ENCODE results near the gene VEGFA.

VEGFA gene

DNA sequence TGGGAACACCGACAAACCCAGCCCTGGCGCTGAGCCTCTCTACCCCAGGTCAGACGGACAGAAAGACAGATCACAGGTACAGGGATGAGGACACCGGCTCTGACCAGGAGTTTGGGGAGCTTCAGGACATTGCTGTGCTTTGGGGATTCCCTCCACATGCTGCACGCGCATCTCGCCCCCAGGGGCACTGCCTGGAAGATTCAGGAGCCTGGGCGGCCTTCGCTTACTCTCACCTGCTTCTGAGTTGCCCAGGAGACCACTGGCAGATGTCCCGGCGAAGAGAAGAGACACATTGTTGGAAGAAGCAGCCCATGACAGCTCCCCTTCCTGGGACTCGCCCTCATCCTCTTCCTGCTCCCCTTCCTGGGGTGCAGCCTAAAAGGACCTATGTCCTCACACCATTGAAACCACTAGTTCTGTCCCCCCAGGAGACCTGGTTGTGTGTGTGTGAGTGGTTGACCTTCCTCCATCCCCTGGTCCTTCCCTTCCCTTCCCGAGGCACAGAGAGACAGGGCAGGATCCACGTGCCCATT, 15.3 kb downstream of the VEGFA start:
- DNase-seq (ENCODE audit: low read depth) = no peak

DNA sequence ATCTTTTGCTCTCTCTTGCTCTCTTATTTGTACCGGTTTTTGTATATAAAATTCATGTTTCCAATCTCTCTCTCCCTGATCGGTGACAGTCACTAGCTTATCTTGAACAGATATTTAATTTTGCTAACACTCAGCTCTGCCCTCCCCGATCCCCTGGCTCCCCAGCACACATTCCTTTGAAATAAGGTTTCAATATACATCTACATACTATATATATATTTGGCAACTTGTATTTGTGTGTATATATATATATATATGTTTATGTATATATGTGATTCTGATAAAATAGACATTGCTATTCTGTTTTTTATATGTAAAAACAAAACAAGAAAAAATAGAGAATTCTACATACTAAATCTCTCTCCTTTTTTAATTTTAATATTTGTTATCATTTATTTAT, 15.9 kb downstream of the VEGFA start:
- no peak for DNase-seq (ENCODE audit: low read depth)

DNA sequence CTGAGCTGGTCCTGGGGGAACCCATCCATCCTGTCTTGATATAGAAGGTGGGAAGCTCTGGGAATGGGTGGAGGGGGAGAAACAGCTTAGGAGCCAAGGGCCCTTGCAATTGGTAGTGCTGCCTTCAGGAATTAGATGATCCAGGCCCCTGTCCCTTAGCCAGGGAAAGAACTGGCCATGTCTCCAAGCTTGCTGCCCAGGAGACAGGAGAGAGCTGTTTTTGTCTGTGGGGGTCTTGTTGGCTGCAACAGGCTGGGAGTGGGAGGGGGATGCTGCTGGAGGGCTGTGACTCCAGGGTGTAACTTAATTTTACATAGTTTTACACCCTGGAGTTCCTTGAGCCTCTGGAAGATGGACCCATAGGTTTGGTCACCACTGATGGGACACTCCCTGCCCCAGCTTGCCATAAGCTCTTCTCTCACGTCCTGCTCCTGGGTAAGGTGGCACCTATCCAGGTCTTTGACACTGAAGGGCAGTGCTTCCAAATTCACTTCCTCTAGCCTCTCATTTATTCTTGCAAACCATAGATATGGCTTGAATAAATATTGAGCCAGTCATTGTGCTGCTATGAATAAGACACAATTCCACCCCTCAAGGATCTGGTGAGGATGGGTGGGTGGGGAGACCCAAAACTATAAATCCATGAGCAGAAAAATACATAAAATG, 16.8 kb downstream of the VEGFA start:
- no peak for DNase-seq (ENCODE audit: low read depth)

DNA sequence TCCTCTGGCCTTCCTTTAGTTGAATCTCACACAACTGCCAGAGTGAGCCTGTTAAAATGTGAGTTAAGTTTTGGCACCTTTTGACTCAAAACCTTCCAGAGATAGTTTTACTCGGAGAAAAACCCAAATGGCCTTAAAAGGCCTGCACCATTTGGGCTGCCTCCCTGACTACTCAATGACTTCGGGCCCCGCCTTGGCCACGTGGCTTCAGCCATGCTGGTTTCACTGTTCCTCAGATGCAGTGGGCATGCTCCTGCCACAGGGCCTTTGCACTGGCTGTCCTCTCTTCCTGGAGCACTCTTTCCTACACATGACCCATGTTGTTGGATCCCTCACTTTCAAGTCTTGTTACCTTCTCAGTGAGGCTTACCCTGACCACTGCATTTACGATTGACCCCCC, 18.3 kb downstream of the VEGFA start:
- DNase-seq (ENCODE audit: low read depth) = no peak

DNA sequence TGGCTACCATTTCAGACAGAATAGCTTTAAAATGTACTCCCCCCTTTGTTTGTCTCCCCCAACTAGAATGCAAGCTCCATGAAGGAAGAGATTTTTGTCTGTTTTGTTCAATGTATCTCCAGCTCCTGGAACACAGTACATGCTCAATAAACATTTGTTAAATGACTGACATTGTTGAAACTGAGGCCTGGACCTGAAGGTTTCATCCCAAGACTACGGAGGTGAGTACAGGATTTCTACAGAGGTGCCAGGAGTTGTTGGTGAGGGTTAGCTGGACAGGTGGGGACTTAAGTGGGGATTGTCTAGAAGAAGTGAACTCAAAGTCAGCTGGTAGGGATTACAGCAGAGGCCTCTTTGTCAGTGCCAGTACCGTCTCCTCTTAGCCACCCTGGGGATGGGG, 19.4 kb downstream of the VEGFA start:
- DNase-seq (ENCODE audit: low read depth) = no peak

DNA sequence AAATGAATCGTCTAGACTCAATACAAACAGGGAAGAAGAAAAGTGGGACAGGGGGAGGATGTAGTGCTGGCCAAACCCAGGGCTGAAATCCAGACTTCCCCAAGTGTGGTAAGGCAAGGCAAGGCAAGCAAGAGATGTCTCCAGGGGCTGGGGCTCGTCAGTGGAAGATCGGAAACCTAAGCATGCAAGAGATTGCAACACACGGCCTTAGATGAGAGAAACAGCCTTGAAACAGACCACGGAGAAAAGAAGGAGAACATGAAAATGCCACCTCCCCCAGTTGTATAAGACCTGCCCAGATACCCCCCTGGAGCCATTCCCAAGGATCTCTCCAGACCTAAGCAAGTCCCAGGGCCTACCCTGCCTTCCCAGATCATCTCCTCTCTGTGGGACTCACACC, 20.0 kb downstream of the VEGFA start:
- no peak for DNase-seq (ENCODE audit: low read depth)

DNA sequence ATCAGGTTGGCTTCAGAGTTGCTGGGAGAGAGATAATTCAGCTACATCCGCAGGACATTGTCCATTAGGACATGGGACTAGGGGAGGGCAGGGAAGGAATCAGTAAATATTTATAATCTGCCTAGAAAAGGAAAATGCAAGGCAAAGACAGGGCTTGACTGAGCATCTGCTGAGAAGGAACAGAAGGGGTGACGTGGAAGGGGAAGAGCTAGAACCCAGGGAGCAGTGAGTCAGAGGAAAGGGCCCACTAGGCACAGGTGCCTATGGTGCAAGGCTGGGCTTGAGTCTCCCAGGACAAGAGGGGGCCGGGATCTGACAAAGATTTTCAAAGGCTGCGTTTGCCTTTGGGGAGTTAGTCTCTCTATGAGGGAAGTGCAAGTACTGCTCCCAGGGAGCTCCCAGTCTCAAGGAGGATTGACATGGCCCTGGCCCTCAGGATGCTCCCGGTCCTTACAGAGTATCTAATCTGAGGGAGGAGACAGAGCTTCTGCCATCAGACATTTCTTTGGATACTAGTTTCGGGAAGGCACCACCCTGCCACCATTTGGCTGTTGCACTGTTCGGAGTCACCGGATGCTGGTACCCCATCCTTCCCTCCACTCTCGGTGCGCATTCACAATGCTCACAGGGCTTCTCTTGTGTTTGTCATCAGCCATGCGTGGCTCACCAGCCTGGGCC, 21.9 kb downstream of the VEGFA start:
- DNase-seq (ENCODE audit: low read depth) = no peak

DNA sequence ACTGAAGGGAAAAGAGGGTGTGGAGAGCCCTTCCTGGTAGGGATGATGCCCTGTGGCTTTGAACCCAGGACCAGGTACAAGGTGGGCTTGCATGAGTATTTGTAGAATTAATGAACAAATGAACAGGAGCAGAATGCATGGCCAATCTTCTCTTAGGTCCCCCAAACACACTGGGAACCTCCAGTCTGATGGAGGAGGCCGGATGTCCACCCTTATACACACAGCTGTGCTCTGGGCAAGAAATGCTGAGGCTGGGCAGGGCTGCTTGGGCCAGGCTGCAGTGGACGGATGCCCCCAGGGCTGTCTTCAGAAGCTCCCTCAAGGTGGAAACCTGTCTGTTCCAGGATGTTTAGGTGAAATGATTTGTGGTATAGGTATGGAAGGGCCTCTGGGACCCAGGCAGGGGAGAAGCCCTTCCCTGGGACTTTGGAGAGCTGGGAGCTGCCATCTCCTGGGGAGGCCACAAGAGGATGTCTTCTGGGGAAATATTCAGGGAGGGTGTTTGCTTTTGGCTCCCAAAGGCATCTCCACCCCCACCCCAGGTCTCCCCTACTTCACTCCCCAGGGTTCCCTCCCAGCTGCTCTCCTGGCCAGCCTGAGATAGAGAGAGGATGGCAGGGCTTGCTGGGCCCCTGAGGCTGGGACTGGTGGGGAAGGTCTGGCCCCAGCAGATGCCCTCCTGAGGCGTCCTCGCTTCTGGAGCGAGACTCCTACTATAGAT, 23.3 kb downstream of the VEGFA start:
- DNase-seq (ENCODE audit: low read depth) = no peak

DNA sequence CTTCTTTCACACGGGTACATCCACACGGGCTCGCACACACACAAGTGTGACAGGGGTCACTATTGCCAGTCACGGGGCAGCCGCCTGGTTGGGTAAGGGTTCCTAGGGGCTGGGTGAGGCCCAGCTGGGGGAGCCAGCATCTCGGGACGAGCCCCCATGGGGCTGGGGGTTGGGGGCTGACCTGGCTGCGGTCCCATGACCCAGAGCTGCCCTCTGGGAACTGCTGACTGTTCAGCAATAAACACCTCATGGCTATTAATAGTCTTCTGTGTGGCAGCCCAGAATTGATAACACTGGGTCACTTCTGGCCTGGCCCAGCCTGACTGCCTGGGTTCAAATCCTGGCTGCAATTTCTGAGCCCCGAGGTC, 23.8 kb downstream of the VEGFA start:
- DNase-seq (ENCODE audit: low read depth) = no peak

DNA sequence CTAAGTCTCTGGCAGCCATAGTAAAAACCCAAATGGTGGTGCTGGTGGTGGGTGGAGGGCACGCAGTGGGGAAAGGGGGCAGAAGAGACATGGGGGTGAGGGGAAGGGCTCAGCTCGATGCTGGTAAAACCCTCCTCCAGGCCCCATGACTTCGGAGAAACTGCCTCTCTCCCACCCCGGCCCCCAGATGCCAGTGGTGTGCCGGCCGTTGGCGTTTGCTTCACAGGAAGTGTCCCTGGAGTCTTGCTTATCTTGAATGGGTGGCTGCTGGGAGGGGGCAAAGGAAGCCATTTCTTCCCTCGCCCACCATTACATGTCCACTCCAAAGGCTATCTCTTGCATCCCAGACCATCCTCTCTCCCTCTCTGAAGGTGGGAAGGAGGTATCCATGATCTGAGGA, 25.4 kb downstream of the VEGFA start:
- DNase-seq (ENCODE audit: low read depth) = no peak

DNA sequence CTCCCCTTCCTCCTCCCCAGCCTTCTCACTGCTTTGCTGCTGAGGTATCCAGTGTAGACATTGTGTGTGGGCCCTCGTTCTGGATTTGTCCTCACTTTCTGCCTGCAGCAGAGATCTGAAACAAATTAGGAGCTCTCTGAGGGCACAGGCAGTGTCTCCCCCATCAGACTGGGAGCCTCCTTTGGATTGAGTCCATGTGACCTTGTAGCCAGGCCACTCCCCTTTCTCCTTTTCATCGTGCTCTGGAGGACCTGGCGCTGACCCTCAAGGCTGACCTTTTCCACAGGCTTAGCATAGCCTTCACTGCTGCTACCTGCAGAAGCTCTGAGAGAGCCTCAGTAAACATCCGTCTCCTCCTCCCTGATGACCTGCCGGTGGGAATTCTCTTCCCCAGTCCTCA, 26.2 kb downstream of the VEGFA start:
- DNase-seq (ENCODE audit: low read depth) = no peak

DNA sequence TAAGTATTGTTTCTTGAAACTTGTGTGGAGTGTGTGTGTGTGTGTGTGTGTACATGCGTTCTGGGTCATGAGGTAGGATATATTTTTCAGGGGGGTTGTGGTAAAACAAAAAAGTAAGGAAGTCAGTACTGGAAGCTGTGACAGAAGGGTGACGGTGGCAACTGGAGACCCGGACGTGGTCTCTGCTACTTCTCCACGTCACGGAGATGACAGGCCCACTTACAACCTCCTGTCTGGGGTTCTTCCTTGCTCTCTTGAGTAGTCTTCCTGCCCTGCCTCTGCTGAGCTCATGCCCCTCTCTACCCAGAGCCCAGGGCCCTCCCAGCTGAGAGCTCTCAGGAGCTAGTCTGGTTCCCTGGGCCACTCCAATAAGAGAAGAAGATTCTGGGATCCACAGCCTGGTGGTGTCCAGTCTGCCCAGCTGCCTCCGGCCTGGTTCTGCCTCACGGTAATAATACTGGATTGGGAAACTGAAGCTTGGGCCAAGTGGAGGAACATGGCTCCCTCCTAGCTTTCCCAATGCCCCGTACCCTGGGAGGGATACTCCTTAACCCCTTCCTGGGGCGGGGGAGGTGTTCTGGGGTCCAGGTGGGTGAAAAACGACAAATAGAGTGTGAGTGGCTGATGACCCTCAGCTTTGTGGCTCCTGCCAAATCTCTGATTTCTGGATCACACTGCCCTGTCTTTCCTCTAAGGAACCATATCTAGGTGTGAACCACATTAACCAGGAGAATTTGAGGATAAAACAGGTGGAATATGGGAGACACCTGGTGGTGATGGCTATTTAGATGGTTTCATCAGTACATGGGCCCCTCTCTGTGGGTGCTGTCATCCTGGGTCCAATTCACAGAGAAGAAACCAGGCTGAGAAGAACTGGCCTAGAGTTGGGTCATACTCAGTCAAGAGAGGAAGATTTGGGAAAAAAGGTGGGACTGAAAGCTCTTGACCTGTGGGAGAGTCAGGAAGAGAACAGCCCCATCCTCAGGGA, 27.2 kb downstream of the VEGFA start:
- no peak for DNase-seq (ENCODE audit: low read depth)

DNA sequence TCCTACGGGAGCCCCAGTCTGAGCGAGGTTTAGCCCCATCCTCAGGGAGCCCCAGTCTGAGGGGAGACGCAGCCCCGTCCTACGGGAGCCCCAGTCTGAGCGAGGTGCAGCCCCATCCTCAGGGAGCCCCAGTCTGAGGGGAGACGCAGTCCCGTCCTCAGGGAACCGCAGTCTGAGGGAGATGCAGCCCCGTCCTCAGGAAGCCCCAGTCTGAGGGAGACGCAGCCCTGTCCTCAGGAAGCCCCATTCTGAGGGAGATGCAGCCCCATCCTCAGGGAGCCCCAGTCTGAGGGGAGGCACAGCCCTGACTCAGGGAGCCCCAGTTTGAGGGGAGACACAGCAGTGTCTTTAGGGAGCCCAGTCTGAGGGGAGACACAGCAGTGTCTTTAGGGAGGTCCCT, 27.9 kb downstream of the VEGFA start:
- no peak for DNase-seq (ENCODE audit: low read depth)

DNA sequence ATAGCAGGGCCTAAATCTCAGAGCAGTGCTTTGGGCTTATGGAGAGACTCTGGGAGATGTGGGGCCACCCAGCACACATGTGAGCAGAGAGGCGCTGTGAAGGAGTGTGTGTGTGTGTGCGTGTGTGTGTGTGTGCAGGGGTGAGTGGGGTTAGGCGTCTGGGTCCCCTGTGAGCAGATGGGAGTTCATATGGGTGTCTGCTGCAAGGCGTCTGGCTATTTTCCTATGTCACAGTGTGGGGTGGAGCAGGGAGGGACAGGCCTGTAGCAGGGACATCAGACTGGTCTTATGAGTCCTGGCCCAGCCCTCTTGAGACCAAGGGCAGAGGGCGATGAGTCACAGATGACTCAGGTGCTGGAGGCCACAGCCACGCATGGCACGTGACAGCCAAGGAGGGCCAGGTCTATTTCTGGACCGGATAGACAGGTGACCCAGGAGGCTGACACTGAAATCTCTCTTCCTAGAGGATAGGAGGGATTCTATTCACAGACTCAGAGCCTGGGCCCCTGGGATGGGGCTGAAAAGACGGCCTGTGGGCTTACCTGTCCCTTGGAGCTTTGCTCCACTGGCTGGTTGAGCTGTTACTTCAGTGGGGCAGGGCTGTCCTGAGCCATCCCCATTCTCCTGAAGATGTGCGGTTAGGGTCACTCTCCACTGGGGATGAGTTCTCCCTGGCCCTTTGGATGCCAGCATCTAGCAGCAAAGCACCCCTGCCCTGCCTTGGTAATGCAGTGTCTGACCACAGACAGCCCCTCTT, 28.9 kb downstream of the VEGFA start:
- DNase-seq (ENCODE audit: low read depth) = no peak

DNA sequence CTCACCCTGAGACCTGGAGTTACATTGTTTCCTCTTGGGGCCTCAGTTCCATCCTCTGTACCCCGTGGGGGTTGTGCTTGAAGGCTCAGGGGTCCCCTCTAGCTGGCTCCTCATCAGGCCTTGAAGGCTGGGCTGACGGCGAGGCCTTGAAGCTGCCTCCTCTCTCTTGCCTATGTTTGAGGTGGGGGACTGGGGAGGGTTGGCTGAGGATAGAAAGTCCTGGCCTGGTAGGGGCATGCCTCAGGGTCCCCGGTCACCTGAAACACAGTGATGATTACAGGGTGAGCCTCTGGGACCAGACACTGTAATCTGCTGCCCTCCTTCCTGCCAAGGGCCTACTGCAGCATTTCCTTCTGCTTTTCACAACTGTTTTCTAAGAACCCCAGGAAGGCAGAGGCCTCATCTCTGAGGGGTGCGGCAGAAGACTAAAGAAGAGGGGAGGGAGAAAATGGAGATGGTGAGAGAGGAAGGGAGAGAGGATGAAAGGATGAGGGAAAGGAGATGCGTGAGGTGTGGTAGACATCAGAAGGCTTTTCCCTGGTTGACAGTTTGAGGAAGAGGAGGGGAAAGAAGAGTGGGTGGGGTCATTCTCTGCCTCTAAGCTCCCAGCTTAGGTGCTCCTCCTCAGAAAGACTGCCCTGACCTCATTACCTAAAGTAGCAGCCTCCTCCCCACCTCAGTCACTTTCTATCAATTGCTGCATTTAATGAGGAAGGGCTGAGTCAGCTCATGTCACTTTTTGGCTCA, 29.7 kb downstream of the VEGFA start:
- DNase-seq (ENCODE audit: low read depth) = no peak

DNA sequence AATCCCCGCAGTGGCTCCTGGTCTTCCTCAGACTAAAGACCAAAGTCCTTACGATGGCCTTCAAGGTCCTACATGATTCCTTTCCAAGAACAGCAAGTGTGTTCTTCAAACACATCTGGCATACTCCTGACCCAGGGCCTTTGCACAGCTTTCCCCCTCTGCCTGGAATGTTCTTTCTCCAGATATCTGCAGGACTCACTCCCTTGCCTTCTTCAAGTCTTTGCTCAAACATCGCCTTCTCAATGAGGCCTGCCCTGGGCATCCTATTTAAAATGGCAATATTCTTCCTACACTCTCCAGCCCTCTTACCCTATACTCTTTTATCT, 30.2 kb downstream of the VEGFA start:
- no peak for DNase-seq (ENCODE audit: low read depth)

DNA sequence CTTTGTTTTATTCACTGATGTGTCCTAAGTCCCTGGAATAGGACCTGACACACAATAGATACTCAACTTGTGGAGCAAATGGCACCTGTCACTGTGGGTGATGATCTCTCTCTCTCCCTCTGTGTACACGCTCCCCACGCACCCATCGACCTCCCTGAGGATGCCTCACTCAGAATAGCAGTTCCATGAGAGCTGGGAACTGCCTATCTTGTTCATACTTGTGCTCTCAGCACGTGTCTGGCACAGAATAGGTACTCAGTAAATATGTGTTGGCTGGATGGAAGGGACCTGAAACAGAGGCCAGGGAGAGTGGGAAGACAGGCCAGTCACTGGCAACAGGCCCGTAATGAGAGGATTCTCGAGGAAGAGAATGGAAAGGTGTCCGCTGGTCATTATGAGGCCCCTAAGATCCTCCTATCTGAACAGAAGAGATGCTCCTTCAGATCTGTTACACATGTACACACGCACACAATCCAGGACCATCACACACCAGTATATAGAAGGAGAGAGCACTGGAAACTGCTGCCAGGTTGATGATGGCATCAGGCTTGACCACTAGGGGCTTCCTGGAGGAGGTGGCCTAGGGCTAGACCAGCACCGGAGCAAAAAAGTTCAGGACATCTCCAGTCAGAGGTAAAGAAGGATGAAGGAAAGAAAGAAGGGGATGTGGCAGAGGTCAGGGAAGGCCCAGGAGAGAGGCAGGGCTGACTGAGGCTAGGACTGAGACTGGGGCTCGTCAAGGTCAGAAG, 30.9 kb downstream of the VEGFA start:
- DNase-seq (ENCODE audit: low read depth) = no peak

DNA sequence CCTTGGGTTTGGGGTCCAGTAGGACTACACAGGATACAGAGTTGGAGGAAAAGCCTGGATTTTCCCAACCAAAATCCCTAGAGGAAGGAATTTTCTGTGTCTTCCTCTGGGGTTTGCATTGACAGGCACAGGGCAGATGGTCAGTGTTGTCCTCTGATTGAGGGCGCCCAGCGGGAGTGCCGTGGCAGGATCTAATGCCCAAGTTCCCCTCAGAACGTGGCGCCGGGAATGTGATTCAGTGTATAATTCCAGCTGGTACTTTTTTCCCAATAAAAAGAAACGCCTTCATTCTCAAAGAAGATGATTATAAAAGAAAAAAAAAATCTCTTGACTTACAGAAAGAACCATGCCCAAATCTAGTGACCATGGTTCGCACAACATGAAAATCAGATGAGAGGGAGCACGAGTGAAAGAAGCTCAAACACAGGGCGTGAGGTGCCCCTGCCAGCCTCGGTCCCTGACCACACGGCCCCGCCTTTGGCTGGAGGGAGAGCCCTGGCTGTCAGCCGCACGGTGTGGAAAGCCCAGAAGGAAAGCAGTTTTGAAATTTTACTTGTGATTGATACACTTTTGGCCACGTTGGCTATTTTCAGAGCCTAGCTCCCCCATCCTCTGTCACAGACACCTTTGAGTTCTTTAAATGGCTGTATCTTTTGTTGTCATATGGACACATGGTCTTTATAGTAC, 31.6 kb downstream of the VEGFA start:
- DNase-seq (ENCODE audit: low read depth) = no peak

DNA sequence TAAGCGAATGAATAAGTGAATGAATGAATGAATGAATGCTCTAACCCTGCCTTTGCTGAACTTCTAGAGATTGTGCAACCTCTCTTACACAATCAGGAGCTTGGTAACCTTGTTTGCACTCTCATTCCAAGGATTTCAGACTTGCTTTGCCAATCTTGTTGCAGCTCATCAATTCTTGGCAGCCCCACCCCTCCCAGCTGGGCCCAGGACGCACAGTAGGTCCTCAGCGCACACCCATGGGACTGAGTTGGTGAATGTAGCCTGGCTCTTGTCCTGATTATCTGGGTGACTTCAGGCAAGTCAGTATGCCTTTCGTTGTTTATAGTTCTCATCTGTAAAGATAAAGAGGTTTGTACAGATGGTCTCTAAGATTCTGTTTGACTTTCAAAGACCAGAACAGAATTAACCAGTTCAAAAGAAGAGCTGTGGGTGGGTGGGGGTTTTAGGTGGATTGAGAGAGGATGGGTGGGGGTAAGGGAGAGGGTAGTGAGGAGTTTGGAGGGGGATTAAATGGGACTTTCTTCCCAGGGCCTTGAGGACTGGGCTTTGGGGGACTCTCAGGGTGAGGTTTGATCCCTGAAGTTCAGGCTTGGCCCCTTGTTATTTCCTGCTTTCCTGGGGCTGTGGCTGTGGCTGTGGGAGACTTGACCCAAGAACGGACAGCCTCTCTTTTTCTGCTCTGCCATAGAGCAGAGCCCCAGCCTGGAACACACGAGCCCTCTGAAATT, 33.2 kb downstream of the VEGFA start:
- no peak for DNase-seq (ENCODE audit: low read depth)

All from activated T-helper 9 cell treated with anti-CD3 and anti-CD28 coated beads, Interleukin-2, amount 50 U/mL, for 16 hours (primary cell).